SK-N-SH (cell line): ENCODE measurements around the gene DNAH10.

Experiments
- ELF1 ChIP-seq: IDR thresholded peaks from 2 replicates; pipeline ENCODE4 v1.4.0; 2012
- JUND ChIP-seq: IDR thresholded peaks from 2 replicates; pipeline ENCODE4 v1.4.0; 2012
- POLR2AphosphoS5 ChIP-seq: IDR thresholded peaks from 2 replicates; pipeline ENCODE4 v1.6.1; 2012; ENCODE audit warnings: low read depth, low read length
- TF ChIP-seq, protein P1 (sequence below): fragments of 200-600 bp; sonication (generic); IDR thresholded peaks from 2 replicates; pipeline ENCODE4 v1.6.1; 2017; ENCODE audit warnings: antibody characterized with exemption, mild to moderate bottlenecking, moderate library complexity

- no peak for TF ChIP-seq POLR2AphosphoS5
- TF ChIP-seq, protein P1, sequence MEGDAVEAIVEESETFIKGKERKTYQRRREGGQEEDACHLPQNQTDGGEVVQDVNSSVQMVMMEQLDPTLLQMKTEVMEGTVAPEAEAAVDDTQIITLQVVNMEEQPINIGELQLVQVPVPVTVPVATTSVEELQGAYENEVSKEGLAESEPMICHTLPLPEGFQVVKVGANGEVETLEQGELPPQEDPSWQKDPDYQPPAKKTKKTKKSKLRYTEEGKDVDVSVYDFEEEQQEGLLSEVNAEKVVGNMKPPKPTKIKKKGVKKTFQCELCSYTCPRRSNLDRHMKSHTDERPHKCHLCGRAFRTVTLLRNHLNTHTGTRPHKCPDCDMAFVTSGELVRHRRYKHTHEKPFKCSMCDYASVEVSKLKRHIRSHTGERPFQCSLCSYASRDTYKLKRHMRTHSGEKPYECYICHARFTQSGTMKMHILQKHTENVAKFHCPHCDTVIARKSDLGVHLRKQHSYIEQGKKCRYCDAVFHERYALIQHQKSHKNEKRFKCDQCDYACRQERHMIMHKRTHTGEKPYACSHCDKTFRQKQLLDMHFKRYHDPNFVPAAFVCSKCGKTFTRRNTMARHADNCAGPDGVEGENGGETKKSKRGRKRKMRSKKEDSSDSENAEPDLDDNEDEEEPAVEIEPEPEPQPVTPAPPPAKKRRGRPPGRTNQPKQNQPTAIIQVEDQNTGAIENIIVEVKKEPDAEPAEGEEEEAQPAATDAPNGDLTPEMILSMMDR, result no peak
- TF ChIP-seq JUND, result no peak
- TF ChIP-seq ELF1, result no peak
Measured at GRCh38 chr12:123822804-123823203, 60.7 kb downstream of the DNAH10 start.
